Common myeloid progenitor, CD34-positive (primary cell): Measurements from ENCODE around the gene ANK3.

Experiments used
- CTCF ChIA-PET: fragments of 350-600 bp; sonication (Branson Sonifier 250); formaldehyde crosslinking; loops from one replicate; lab custom pipeline; 2021; ENCODE audit warnings: antibody characterized with exemption; lab: Charles Lee
- POLR2A ChIA-PET: fragments of 350-600 bp; sonication (Branson Sonifier 250); formaldehyde crosslinking; loops from one replicate; lab custom pipeline; 2021; ENCODE audit warnings: antibody characterized with exemption; lab: Charles Lee
- DNase-seq, 3 donors: peaks; one replicate each; pipeline versions ENCODE4 v3.0.0 to v3.0.0-alpha.2; 2013
- H3K27ac ChIP-seq, 2 experiments: 1 replicate in 1 of 2; 2 replicates in 1 of 2; pipeline ENCODE4 v1.7.0; 2013; ENCODE audit warnings: inconsistent platforms in 2 of 2, low read length in 2 of 2, mild to moderate bottlenecking in 2 of 2, low read depth in 1 of 2, moderate library complexity in 1 of 2; ENCODE audit not compliant: severe bottlenecking in 2 of 2, insufficient read depth in 1 of 2, poor library complexity in 1 of 2
- H3K27me3 ChIP-seq, 5 experiments: replicated peaks in 2 of 5; 1 replicate in 3 of 5; 2 replicates in 2 of 5; pipeline versions ENCODE4 v1.6.1 to v1.7.0; 2013; ENCODE audit warnings: low read length in 4 of 5, mild to moderate bottlenecking in 2 of 5, moderate library complexity in 2 of 5, inconsistent platforms in 1 of 5; ENCODE audit not compliant: insufficient read depth in 5 of 5, control insufficient read depth in 4 of 5
- H3K36me3 ChIP-seq, 4 experiments: 1 replicate in 2 of 4; 2 replicates in 2 of 4; pipeline versions ENCODE4 v1.6.1 to v1.7.0; 2013; ENCODE audit warnings: low read length in 3 of 4, control low read depth in 1 of 4, mild to moderate bottlenecking in 1 of 4; ENCODE audit not compliant: control insufficient read depth in 4 of 4, insufficient read depth in 4 of 4
- H3K4me1 ChIP-seq, 4 experiments: 1 replicate in 3 of 4; 2 replicates in 1 of 4; pipeline versions ENCODE4 v1.6.1 to v1.7.1; 2013; ENCODE audit warnings: low read length in 3 of 4, mild to moderate bottlenecking in 3 of 4, control low read depth in 1 of 4, inconsistent platforms in 1 of 4, moderate library complexity in 1 of 4; ENCODE audit not compliant: control insufficient read depth in 4 of 4, insufficient read depth in 4 of 4; ENCODE audit errors: control extremely low read depth in 1 of 4
- H3K4me3 ChIP-seq, 7 experiments: 1 replicate in 4 of 7; 2 replicates in 3 of 7; pipeline versions ENCODE4 v1.5.1 to v1.7.0; 2013; ENCODE audit warnings: mild to moderate bottlenecking in 7 of 7, low read length in 6 of 7, moderate library complexity in 6 of 7, inconsistent platforms in 2 of 7, low read depth in 2 of 7, control low read depth in 1 of 7; ENCODE audit not compliant: insufficient read depth in 4 of 7, control insufficient read depth in 1 of 7; ENCODE audit errors: extremely low read depth in 1 of 7
- H3K9me3 ChIP-seq, 5 experiments: 1 replicate in 4 of 5; 2 replicates in 1 of 5; pipeline versions ENCODE4 v1.6.1 to v1.7.1; 2013; ENCODE audit warnings: low read length in 4 of 5, mild to moderate bottlenecking in 2 of 5, inconsistent platforms in 1 of 5, low read depth in 1 of 5, moderate library complexity in 1 of 5; ENCODE audit not compliant: control insufficient read depth in 4 of 5, insufficient read depth in 2 of 5; ENCODE audit errors: control extremely low read depth in 1 of 5
- WGBS: methylation state at CpG from one replicate; pipeline ENCODE4 v1.1.5; 2013; ENCODE audit not compliant: insufficient coverage; 5-methylcytosine and 5-hydroxymethylcytosine counted together

ANK3 gene

DNA sequence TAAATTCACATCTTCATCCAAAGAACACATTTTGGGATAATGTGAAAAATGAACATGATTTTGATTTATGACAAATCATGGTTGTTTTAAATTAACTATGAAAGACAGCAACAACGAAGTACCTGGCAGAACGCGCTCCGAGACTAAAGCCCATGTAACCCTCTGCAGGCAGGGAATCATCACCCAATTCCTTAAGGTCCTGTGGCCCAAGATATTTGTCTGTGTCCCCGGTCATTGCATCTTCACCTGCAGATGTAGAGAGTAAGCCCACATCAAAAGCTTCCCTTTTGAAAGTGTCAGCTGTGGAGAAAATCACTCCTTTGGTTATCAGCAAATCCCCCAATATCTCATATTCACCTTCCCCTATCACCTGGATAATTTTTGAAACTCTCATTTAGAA lies 250.8 kb downstream of the ANK3 start:
- H3K4me1 ChIP-seq: peaks cover 9 to 25% (median 20%) of the 10 kb centered on the region in 4 experiments
- CTCF ChIA-PET: no interaction called here
- no peaks in the 10 kb centered on the region for H3K36me3 ChIP-seq
- H3K27ac ChIP-seq: no peak overlapping the region
- POLR2A ChIA-PET: interaction anchor here (0.6 kb wide), 1 partner anchor 51 kb away, joined by 3 read pairs; no protein-coding TSS in a partner anchor
- H3K4me3 ChIP-seq: no peak overlapping the region
- H3K9me3 ChIP-seq: peaks cover 0 to 2% (median 0%) of the 10 kb centered on the region in 5 experiments
- WGBS: 98% methylated on average over 4 of the region's 5 CpGs
- DNase-seq: no peak
- H3K27me3 ChIP-seq: no peaks in the 10 kb centered on the region

DNA sequence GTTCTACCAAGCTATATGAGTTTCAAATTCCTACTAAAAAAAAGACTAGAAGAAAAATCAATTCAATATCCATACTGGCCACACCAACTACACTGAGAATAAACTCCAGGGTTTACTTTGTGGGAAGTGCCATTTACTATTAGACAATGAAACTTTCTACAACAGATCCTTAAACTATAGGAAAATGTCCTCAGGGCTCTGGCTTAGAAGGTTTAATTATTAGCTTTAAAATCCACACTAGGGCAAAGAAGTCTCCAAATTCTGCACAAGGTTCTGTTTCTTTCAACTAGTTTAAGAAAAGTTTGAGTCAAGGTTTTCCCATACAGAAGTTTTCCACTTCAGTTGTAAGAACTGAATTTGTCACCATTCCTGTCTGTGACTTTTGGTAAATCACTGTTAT lies 251.6 kb downstream of the ANK3 start:
- Histone ChIP-seq H3K4me1 (peaks cover 9 to 25% (median 20%) of the 10 kb centered on the region in 4 experiments), H3K9me3 (peaks cover 0 to 2% (median 0%) of the 10 kb centered on the region in 5 experiments), H3K27me3 (no peaks in the 10 kb centered on the region), H3K27ac (no peak overlapping the region), H3K4me3 (no peak overlapping the region), H3K36me3 (no peaks in the 10 kb centered on the region)
- no peak for DNase-seq
- CTCF ChIA-PET: interaction anchor here (1.4 kb wide), 1 partner anchor 70 kb away, joined by 4 read pairs; no protein-coding TSS in a partner anchor
- POLR2A ChIA-PET: no interaction called here

DNA sequence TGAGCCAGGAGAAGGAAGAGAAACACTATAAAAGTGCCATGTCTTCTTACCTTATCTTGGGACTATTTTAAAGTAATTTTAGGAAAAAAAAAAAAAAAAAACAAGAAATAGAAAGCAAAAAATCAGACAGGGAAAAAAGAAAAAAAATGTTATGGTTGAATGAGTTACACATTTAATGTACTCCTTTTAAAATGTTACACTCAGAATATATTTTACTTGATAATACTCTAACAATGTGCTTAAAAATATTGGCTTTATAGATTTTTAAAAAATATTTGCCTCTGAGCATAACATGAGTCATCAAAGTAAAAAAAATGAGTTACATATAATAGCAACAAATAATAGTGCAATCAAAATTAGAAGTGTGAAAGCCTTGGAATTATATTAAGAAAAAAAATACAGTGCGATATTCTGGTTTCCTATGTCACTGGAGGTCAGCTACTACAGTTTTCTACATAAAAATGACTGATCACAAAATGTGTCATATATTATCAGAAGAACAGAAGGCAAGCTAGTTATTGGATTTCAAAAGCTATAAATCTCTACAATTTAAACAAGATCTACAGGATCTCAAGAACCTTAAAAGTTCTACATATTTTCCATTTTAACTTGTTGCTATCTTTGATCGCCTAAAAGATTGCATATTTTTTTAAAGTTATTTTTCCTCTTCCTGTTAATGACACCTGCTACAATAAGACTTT lies 252.2 kb downstream of the ANK3 start:
- H3K36me3 ChIP-seq: no peaks in the 10 kb centered on the region
- H3K9me3 ChIP-seq: peaks cover 0 to 2% (median 0%) of the 10 kb centered on the region in 5 experiments
- DNase-seq: no peak
- no peak overlapping the region for H3K4me3 ChIP-seq
- no peaks in the 10 kb centered on the region for H3K27me3 ChIP-seq
- no CpG with 5 or more reads among the region's 2 CpGs for WGBS
- CTCF ChIA-PET: interaction anchor here (1.2 to 1.4 kb wide), 2 partner anchors 22 to 70 kb away, joined by 3 to 4 read pairs; no protein-coding TSS in a partner anchor
- POLR2A ChIA-PET: interaction anchor here (0.7 kb wide), 1 partner anchor 26 kb away, joined by 3 read pairs; no protein-coding TSS in a partner anchor
- no peak overlapping the region for H3K27ac ChIP-seq
- peaks cover 9 to 25% (median 20%) of the 10 kb centered on the region in 4 experiments for H3K4me1 ChIP-seq

DNA sequence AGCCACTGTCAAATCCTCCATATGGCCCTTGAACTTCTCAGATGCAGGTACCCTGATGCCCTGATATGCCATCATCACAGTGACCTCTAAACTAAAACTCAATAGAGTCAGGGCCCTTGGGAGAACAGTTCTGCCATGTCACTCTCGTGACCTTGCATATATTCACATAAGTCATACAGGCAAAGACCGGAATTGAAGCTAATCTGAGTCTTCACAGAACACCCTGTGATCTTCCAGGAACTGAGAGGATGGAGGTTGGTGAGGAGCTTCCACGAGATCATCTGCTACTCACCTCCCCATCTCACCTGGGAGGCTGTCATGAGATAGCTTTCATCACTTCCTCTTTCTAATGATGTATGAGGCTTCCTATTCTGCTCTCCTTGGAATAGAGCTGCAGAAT lies 254.7 kb downstream of the ANK3 start:
- no peaks in the 10 kb centered on the region for H3K27me3 ChIP-seq
- POLR2A ChIA-PET: no interaction called here
- H3K36me3 ChIP-seq: no peaks in the 10 kb centered on the region
- H3K9me3 ChIP-seq: peaks cover 0 to 2% (median 0%) of the 10 kb centered on the region in 5 experiments
- H3K27ac ChIP-seq: no peak overlapping the region
- DNase-seq: no peak
- H3K4me1 ChIP-seq: peaks cover 8 to 20% (median 14%) of the 10 kb centered on the region in 4 experiments
- no peak overlapping the region for H3K4me3 ChIP-seq
- CTCF ChIA-PET: interaction anchor here (1.1 to 1.2 kb wide), 2 partner anchors 34 to 77 kb away, joined by 3 read pairs; no protein-coding TSS in a partner anchor
- 100% methylated on average over 3 of the region's 3 CpGs for WGBS

DNA sequence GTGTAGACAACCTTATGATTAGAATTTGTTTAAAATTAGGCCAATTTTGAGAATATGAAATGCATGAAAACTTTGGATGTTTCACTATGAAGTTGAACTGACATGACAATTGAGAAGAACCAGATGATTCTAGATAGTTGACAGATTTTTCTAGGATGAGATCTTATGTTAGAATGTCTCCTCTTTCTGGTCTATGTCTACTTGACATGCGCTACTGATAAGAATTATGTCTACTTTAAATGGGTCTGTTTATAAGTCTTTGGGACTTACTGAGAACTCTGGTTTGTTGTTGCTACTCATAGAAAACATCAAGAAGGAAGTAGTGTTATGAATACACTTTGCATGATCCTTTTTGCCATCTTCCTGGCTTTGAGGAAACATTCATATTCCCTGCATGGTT lies 255.1 kb downstream of the ANK3 start:
- WGBS: 80% methylated on average over 1 of the region's 1 CpG
- Histone ChIP-seq H3K27ac (no peak overlapping the region), H3K36me3 (no peaks in the 10 kb centered on the region), H3K4me3 (no peak overlapping the region), H3K4me1 (peaks cover 7 to 22% (median 12%) of the 10 kb centered on the region in 4 experiments), H3K27me3 (no peaks in the 10 kb centered on the region), H3K9me3 (peaks cover 0 to 2% (median 0%) of the 10 kb centered on the region in 5 experiments)
- DNase-seq: no peak
- ChIA-PET POLR2A (no interaction called here), CTCF (interaction anchor here (1.1 to 1.2 kb wide), 2 partner anchors 33 to 77 kb away, joined by 3 read pairs; no protein-coding TSS in a partner anchor)

DNA sequence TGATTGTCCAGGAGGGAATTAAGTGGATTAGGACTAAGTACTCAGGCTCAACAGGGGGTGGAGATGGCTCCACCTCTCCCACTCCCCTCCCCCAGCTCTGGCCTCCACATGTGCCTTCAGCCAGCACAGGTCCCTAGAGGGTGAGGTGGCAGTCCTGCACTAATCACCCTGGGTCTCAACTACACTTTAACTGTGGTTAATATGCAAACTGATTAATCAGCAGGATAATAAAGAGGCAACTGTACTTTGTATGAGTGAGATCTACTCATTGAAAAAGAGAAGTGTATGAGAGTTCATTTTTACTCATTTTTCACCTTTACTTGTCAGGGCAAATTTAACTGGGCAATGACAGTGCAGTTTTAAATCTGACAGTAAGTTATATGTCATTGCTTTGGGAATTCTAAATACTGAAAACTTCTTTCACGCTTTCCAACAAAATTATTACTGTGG lies 259.5 kb downstream of the ANK3 start:
- ChIA-PET POLR2A (no interaction called here), CTCF (interaction anchor here (1.1 kb wide), 1 partner anchor 11 kb away, joined by 3 read pairs; no protein-coding TSS in a partner anchor)
- Histone ChIP-seq H3K4me3 (no peak overlapping the region), H3K4me1 (peaks cover 5 to 7% (median 6%) of the 10 kb centered on the region in 4 experiments), H3K27ac (peak overlapping the region in 1 of 2 experiments; percentile 57), H3K9me3 (peaks cover 0 to 2% (median 0%) of the 10 kb centered on the region in 5 experiments), H3K36me3 (no peaks in the 10 kb centered on the region), H3K27me3 (no peaks in the 10 kb centered on the region)
- WGBS: no CpG with 5 or more reads among the region's 1 CpG
- DNase-seq: peak in 2 of 3 donors; percentile 47 to 62

DNA sequence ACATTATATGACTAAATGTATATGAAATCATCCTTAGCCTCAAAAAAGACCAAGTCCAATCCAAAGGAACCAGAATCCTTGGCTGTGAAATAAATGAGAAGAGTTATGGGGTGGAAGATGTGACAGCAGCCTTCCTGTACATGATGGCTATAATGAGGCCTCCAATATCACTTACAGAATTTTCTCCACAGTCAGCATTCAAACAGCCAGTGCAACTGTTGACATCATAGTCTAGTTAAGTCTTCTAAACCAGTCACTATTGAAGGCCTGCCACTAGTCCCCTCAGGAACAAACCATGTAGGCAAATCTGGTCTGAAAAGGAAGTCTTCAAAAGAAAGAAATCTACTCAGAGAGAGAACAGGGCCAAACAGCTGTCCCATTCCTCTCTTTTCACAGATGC lies 263.8 kb downstream of the ANK3 start:
- Histone ChIP-seq H3K27me3 (no peaks in the 10 kb centered on the region), H3K27ac (no peak overlapping the region), H3K9me3 (no peaks in the 10 kb centered on the region), H3K4me3 (no peak overlapping the region), H3K36me3 (no peaks in the 10 kb centered on the region), H3K4me1 (peaks cover 5 to 7% (median 6%) of the 10 kb centered on the region in 4 experiments)
- no peak for DNase-seq
- POLR2A ChIA-PET: no interaction called here
- CTCF ChIA-PET: no interaction called here
